ENCODE results near the gene ZBTB6.
A peak's percentile ranks its signal among the peaks of the same experiment; 100 is the strongest.

The ZBTB6 gene

DNA sequence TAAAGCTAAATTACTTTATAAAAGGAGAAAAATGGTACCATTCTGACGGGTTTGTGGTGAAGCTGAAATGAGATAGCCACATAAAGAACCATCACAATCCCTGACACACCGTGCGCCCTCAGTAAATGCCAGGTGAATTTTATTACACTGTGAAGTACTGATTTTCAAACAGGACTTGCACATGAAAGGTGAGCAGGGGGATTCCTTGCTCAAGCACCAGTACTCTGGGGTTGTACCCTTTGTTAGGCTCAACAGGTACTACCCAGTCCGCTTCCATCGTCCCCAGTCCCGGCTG is 27.3 kb upstream of the ZBTB6 start:
- H3K4me3 ChIP-seq (ENCODE audit: low read depth, low read length): peak overlapping the region; percentile 20
- TF ChIP-seq, protein P1, sequence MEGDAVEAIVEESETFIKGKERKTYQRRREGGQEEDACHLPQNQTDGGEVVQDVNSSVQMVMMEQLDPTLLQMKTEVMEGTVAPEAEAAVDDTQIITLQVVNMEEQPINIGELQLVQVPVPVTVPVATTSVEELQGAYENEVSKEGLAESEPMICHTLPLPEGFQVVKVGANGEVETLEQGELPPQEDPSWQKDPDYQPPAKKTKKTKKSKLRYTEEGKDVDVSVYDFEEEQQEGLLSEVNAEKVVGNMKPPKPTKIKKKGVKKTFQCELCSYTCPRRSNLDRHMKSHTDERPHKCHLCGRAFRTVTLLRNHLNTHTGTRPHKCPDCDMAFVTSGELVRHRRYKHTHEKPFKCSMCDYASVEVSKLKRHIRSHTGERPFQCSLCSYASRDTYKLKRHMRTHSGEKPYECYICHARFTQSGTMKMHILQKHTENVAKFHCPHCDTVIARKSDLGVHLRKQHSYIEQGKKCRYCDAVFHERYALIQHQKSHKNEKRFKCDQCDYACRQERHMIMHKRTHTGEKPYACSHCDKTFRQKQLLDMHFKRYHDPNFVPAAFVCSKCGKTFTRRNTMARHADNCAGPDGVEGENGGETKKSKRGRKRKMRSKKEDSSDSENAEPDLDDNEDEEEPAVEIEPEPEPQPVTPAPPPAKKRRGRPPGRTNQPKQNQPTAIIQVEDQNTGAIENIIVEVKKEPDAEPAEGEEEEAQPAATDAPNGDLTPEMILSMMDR (IDR thresholded peaks at IDR 0.05; ENCODE audit: low read depth, low read length): no peak
- in situ Hi-C loops (cut with HindIII; ENCODE audit: low sequenced_read_pairs): no loop called here
- DNase-seq (ENCODE audit: low read depth, low spot score): no peak

DNA sequence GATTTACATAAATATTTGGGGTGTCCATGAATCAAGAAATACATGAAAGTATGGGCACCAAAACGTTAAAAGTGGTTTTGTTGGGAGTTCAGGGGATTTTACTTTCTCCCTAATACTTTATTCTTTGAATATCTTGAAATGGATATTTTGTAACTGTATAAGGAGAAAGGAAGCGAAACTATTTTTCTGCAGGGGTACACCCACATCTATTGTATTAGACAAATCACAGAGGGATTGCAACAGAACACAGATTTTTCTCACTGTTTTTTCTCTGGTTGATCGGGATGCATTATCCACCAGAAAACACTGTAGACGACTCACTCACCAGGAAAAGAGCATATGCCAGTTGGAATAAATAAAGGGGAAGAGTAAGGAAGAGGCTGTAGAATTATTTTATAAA is 26.5 kb upstream of the ZBTB6 start:
- H3K4me3 ChIP-seq (ENCODE audit: low read depth, low read length): no peak overlapping the region
- no peak for DNase-seq (ENCODE audit: low read depth, low spot score)
- in situ Hi-C loops (cut with HindIII; ENCODE audit: low sequenced_read_pairs): no loop called here
- TF ChIP-seq, protein P1 (IDR thresholded peaks at IDR 0.05; ENCODE audit: low read depth, low read length): no peak

DNA sequence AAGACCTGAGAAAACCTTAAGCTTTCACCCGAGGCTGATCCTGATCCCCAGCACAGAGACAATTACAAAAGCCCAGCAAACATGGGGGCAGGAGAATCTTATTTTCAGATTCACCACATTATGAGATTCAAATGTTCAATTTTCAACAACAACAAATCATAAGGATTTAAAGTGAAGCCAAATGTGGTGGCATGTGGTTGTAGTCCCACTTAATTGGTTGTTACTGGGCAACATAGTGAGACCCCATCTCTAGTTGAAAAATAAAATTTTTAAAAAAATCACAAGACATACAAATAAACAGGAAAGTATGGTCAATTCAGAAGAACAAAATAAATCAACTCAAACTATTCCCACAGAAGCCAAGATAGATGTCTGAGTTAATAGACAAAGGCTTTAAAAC is 23.8 kb upstream of the ZBTB6 start:
- TF ChIP-seq, protein P1 (IDR thresholded peaks at IDR 0.05; ENCODE audit: low read depth, low read length): no peak
- in situ Hi-C loops (cut with HindIII; ENCODE audit: low sequenced_read_pairs): no loop called here
- DNase-seq (ENCODE audit: low read depth, low spot score): no peak
- H3K4me3 ChIP-seq (ENCODE audit: low read depth, low read length): no peak overlapping the region

DNA sequence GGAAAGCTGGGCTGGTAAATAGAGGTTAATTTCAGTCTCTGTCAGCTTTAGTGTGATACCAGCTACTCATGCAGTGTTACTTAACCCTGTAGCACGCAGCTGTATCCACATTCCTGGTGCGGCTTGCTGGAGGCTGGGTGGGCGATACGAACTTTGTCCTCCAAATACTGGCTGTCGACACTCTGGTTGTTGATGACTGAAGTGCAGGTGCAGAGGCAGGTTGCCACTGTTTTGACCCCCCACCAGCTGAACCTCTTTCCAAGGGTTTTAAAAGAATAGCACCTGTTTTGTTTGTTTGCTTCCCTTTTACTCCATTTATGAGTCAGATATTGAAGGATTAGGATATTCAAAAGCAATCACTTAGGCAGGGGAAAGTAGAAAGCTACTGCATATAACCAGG is 23.3 kb upstream of the ZBTB6 start:
- no peak for DNase-seq (ENCODE audit: low read depth, low spot score)
- in situ Hi-C loops (cut with HindIII; ENCODE audit: low sequenced_read_pairs): no loop called here
- TF ChIP-seq, protein P1 (IDR thresholded peaks at IDR 0.05; ENCODE audit: low read depth, low read length): no peak

DNA sequence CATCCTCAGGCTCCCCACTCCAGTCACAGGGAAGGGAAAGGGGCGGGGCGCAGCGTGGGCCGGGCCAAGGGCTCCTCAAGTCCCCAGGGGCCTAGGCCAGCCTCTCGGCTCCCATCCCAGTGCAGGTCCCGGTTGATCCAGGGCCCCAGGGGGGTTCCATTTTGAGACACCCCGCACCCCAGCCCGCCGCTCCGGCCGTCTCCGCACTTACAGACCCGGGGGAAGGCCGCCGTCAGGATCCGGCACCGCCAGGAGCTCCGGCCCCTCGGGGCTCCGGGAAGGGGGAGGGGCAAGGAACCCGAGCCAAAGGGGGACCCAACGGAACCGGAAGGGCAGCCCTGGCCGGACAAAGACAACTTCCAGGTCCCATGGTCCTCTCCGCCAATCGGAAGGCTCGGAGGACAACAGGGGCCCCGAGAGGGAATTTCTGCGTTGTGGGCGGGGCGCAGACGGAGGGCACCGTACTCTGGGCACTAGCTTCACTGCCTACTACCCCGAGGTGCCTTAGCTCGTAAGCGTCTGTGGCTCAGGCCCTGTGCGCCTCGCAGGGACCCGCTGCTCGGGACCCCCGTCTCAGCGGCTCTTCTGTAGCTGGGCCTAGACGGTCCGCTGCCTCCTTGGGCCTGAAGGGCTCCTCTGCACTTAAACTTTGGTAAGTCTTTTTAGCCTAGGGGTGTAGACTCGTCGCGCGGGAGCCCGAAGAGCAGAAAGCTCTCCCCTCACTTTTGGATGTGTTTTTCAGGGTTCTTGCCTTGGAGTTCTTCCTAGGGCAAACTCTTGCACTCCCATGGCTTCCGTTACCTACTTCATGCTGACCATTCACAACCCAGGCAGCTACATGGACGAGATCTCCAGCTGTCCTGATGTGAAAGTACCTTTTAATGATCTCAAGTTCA is 18.4 kb upstream of the ZBTB6 start, which contains the start of gene ZBTB26:
ZBTB26 (minus strand) TSS at position 287 of the 896 bp plus-strand sequence. CDS start 11,578 bp downstream, outside the sequence.
- in situ Hi-C loops (cut with HindIII; ENCODE audit: low sequenced_read_pairs): no loop called here
- TF ChIP-seq, protein P1 (IDR thresholded peaks at IDR 0.05; ENCODE audit: low read depth, low read length): no peak
- peak; percentile 92 for DNase-seq (ENCODE audit: low read depth, low spot score)
- H3K4me3 ChIP-seq (ENCODE audit: low read depth, low read length): peak within 1 kb of the TSS; percentile 83

More for the DNA sequence above, 23.3 kb upstream of the ZBTB6 start:
- no peak overlapping the region for H3K4me3 ChIP-seq (ENCODE audit: low read depth, low read length)

DNA sequence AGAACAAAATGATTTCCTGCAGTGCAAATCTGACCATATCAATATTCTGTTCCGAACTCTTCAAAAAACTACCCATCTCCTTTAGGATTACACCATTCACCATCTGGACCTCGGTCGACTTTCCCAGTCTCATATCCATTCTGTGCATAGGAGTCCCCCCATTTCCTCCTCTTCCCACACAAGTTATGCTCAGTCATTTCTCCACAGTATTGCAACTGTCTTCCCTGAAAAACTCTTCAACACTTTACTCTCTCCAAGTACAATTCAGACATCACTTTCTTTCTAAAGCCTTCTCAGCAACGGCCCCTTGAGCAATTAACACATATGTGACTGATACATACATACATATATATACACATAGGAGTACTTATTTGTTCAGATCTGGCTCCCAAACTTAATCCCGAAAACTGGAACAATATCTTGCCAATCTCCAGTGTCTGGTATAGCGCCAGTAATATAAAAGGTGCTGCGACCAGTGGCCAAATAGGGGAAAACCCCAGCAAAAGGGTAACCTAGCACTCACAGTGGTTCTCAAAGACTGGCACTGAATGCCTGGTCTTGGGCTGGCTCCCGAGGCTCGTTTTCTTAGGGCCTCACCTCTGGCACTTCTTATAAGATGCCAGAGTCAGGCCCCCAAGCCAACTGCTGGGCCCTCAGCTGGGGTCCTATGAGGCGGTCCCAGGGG is 17.6 kb upstream of the ZBTB6 start:
- DNase-seq (ENCODE audit: low read depth, low spot score): no peak
- TF ChIP-seq, protein P1 (IDR thresholded peaks at IDR 0.05; ENCODE audit: low read depth, low read length): no peak
- in situ Hi-C loops (cut with HindIII; ENCODE audit: low sequenced_read_pairs): no loop called here
- H3K4me3 ChIP-seq (ENCODE audit: low read depth, low read length): peak overlapping the region; percentile 83
